Sigmoid colon (tissue), 7 donors: Measurements from ENCODE around the gene FAM13C. TPM values are rescaled to one million over a fixed set of nuclear protein-coding genes. Genes with fewer than 3 reads are reported as not detected.

ENCODE experiments used
- DNase-seq: peaks from one replicate; pipeline ENCODE4 v3.0.0-alpha.2; 2019
- H3K27ac ChIP-seq, 4 donors: fragments of 200-600 bp; sonication (generic); one replicate each; pipeline ENCODE4 v1.5.1; 2016 to 2019; ENCODE audit warnings: mild to moderate bottlenecking in 1 of 4
- H3K27me3 ChIP-seq, 3 donors: fragments of 200-600 bp; sonication (generic); one replicate each; pipeline ENCODE4 v1.5.1; 2019; ENCODE audit warnings: mild to moderate bottlenecking in 1 of 3
- H3K36me3 ChIP-seq, 4 donors: fragments of 200-600 bp; sonication (generic); one replicate each; pipeline ENCODE4 v1.5.1; 2016 to 2019
- H3K4me1 ChIP-seq, 4 donors: fragments of 200-600 bp; sonication (generic); one replicate each; pipeline ENCODE4 v1.5.1; 2017 to 2019
- H3K4me3 ChIP-seq, 4 donors: fragments of 200-600 bp; sonication (generic); one replicate each; pipeline ENCODE4 v1.5.1; 2017 to 2019; ENCODE audit warnings: mild to moderate bottlenecking in 2 of 4, moderate library complexity in 1 of 4
- H3K9me3 ChIP-seq, 4 donors: fragments of 200-600 bp in 3 of 4; sonication (generic) in 3 of 4; one replicate each; pipeline versions ENCODE4 v1.5.1 to v1.6.1; 2013 to 2019
- EP300 ChIP-seq, 4 donors: sonication (generic); formaldehyde crosslinking; IDR thresholded peaks; one replicate each; pipeline ENCODE4 v1.6.1; 2017; ENCODE audit warnings: antibody characterized with exemption in 4 of 4
- POLR2A ChIP-seq, 2 donors: fragments of 450-650 bp; IDR thresholded peaks; one replicate each; pipeline ENCODE4 v1.6.1; 2016; ENCODE audit warnings: antibody characterized with exemption in 2 of 2, mild to moderate bottlenecking in 2 of 2, moderate library complexity in 2 of 2
- POLR2AphosphoS5 ChIP-seq, 4 donors: sonication (generic); formaldehyde crosslinking; IDR thresholded peaks; one replicate each; pipeline ENCODE4 v1.6.1; 2017; ENCODE audit warnings: antibody characterized with exemption in 4 of 4
- WGBS, 2 donors: extraction: QIAGEN DNeasy Blood & Tissue Kit; methylation state at CpG; one replicate each; pipeline ENCODE4 v1.1.7; 2013; 5-methylcytosine and 5-hydroxymethylcytosine counted together
- intact Hi-C: fragments of 100-400 bp; cut with DNase I; formaldehyde crosslinking; loops from one replicate; pipeline ENCODE4 v1.15.1; 2023
- polyA plus RNA-seq, 3 donors: library from polyadenylated mRNA; stranded (reverse); fragments of 200-250 nt; gene quantifications; one replicate each; pipeline ENCODE4 v1.2.3, GENCODE V29; 2013
- total RNA-seq, 4 donors: library from RNA; depleted of rRNA; stranded (reverse); fragments of >200 nt; gene quantifications; one replicate each; pipeline ENCODE4 v1.1.0, GENCODE V29; 2016
- TF ChIP-seq, protein P1 (sequence below), 4 experiments: fragments of 450-650 bp in 3 of 4; fragments of 200-600 bp in 1 of 4; IDR thresholded peaks; one replicate each; pipeline ENCODE4 v1.5.1; 2016 to 2019; ENCODE audit warnings: antibody characterized with exemption in 4 of 4, mild to moderate bottlenecking in 3 of 4, moderate library complexity in 2 of 4
- donor health status: healthy with polysubstance abuse.
- donor health status: Bipolar disorder and iron deficiency.
- donor health status: healthy.

FAM13C gene
- total and polyA plus RNA-seq, 7 donors, result 0.92 to 33.9 (median 13.8) TPM

DNA sequence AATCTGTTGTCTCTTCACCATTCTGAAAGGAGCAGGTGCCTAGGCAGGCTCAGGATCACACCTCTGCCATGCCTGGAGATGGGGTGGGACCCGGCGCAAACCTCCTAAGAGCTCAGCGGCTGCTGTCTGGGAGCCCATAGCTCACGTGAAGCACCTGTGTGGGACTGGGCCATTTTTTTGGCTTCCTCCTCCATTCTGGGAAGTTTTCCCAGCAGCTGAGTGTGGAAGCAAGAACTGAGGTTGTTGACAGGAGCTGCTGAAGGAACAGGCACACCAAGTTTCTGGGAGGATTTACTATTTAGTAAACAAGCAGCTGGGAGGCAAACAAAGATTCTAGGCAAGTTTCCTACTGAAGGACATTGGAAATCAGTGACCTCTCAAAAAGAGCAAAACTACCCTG lies 77.3 kb downstream of the FAM13C start:
- intact Hi-C loops, result no loop called here
- peaks cover 0 to 8% (median 0%) of the 10 kb centered on the region in 4 donors for H3K36me3 ChIP-seq
- H3K4me1 ChIP-seq, result no peaks in the 10 kb centered on the region

GRCh38 chr10:59284118-59284975 lies 78.0 kb downstream of the FAM13C start:
- Histone ChIP-seq H3K9me3 (no peaks in the 10 kb centered on the region), H3K36me3 (peaks cover 0 to 8% (median 0%) of the 10 kb centered on the region in 4 donors), H3K27me3 (no peaks in the 10 kb centered on the region), H3K4me1 (no peaks in the 10 kb centered on the region), H3K27ac (no peak overlapping the region), H3K4me3 (no peak overlapping the region)
- no peak for DNase-seq
- 83 to 86% methylated on average over 7 of the region's 7 CpGs for WGBS, 2 donors
- intact Hi-C loops, result no loop called here
- TF ChIP-seq POLR2AphosphoS5 (IDR thresholded peaks at IDR 0.05), result no peak
- TF ChIP-seq POLR2A (IDR thresholded peaks at IDR 0.05), result no peak

More for the DNA sequence above, 77.3 kb downstream of the FAM13C start:
- H3K27ac ChIP-seq, result no peak overlapping the region
- H3K9me3 ChIP-seq, result no peaks in the 10 kb centered on the region
- no peak for DNase-seq
- H3K4me3 ChIP-seq, result no peak overlapping the region
- no peak for TF ChIP-seq POLR2A (IDR thresholded peaks at IDR 0.05)
- TF ChIP-seq POLR2AphosphoS5 (IDR thresholded peaks at IDR 0.05), result no peak
- TF ChIP-seq, protein P1, sequence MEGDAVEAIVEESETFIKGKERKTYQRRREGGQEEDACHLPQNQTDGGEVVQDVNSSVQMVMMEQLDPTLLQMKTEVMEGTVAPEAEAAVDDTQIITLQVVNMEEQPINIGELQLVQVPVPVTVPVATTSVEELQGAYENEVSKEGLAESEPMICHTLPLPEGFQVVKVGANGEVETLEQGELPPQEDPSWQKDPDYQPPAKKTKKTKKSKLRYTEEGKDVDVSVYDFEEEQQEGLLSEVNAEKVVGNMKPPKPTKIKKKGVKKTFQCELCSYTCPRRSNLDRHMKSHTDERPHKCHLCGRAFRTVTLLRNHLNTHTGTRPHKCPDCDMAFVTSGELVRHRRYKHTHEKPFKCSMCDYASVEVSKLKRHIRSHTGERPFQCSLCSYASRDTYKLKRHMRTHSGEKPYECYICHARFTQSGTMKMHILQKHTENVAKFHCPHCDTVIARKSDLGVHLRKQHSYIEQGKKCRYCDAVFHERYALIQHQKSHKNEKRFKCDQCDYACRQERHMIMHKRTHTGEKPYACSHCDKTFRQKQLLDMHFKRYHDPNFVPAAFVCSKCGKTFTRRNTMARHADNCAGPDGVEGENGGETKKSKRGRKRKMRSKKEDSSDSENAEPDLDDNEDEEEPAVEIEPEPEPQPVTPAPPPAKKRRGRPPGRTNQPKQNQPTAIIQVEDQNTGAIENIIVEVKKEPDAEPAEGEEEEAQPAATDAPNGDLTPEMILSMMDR (IDR thresholded peaks at IDR 0.05), result no peak
- TF ChIP-seq EP300 (IDR thresholded peaks at IDR 0.05), result no peak
- no peaks in the 10 kb centered on the region for H3K27me3 ChIP-seq
- WGBS, 2 donors, result 90 to 92% methylated on average over 4 of the region's 4 CpGs

GRCh38 chr10:59283456-59284091 lies 78.8 kb downstream of the FAM13C start:
- Histone ChIP-seq H3K27ac (peak overlapping the region in 1 of 4 donors; percentile 9), H3K4me1 (no peaks in the 10 kb centered on the region), H3K4me3 (no peak overlapping the region), H3K36me3 (peaks cover 0 to 8% (median 0%) of the 10 kb centered on the region in 4 donors), H3K9me3 (no peaks in the 10 kb centered on the region), H3K27me3 (no peaks in the 10 kb centered on the region)
- DNase-seq, result no peak
- intact Hi-C loops, result no loop called here
- 55 to 77% methylated on average over 9 of the region's 9 CpGs for WGBS, 2 donors
- TF ChIP-seq, protein P1 (IDR thresholded peaks at IDR 0.05), result no peak
- no peak for TF ChIP-seq EP300 (IDR thresholded peaks at IDR 0.05)
- TF ChIP-seq POLR2A (IDR thresholded peaks at IDR 0.05), result no peak
- TF ChIP-seq POLR2AphosphoS5 (IDR thresholded peaks at IDR 0.05), result no peak

GRCh38 chr10:59281861-59282260 lies 80.5 kb downstream of the FAM13C start:
- Histone ChIP-seq H3K4me1 (no peaks in the 10 kb centered on the region), H3K27me3 (no peaks in the 10 kb centered on the region), H3K4me3 (no peak overlapping the region), H3K36me3 (peaks cover 0 to 8% (median 0%) of the 10 kb centered on the region in 4 donors), H3K27ac (no peak overlapping the region), H3K9me3 (no peaks in the 10 kb centered on the region)
- DNase-seq, result no peak
- 56 to 71% methylated on average over 1 of the region's 1 CpG for WGBS, 2 donors
- intact Hi-C loops, result no loop called here
- TF ChIP-seq, protein P1 (IDR thresholded peaks at IDR 0.05), result no peak
- TF ChIP-seq POLR2A (IDR thresholded peaks at IDR 0.05) (no peak), POLR2AphosphoS5 (IDR thresholded peaks at IDR 0.05) (no peak)

GRCh38 chr10:59279991-59280505 lies 82.3 kb downstream of the FAM13C start:
- WGBS, 2 donors, result 89 to 97% methylated on average over 1 of the region's 1 CpG
- intact Hi-C loops, result no loop called here
- Histone ChIP-seq H3K36me3 (peaks cover 0 to 8% (median 0%) of the 10 kb centered on the region in 4 donors), H3K27ac (no peak overlapping the region), H3K9me3 (no peaks in the 10 kb centered on the region), H3K4me1 (no peaks in the 10 kb centered on the region), H3K27me3 (no peaks in the 10 kb centered on the region), H3K4me3 (no peak overlapping the region)
- no peak for TF ChIP-seq EP300 (IDR thresholded peaks at IDR 0.05)
- no peak for TF ChIP-seq POLR2AphosphoS5 (IDR thresholded peaks at IDR 0.05)
- TF ChIP-seq POLR2A (IDR thresholded peaks at IDR 0.05), result no peak
- TF ChIP-seq, protein P1 (IDR thresholded peaks at IDR 0.05), result no peak
- DNase-seq, result no peak
